HUES64 (cell line): ENCODE results near the gene EPN1.

ENCODE experiments used
- H3K27ac ChIP-seq: 2 replicates; pipeline ENCODE4 v1.7.0; 2013; ENCODE audit warnings: low read depth, low read length, inconsistent platforms
- H3K27me3 ChIP-seq: 2 replicates; pipeline ENCODE4 v1.6.1; 2013; ENCODE audit warnings: mild to moderate bottlenecking, low read length; ENCODE audit not compliant: insufficient read depth
- H3K36me3 ChIP-seq: 2 replicates; pipeline ENCODE4 v1.6.1; 2013; ENCODE audit warnings: mild to moderate bottlenecking, low read length; ENCODE audit not compliant: insufficient read depth
- H3K4me1 ChIP-seq: 2 replicates; pipeline ENCODE4 v1.6.1; 2013; ENCODE audit warnings: mild to moderate bottlenecking, low read length, moderate library complexity; ENCODE audit not compliant: insufficient read depth
- H3K4me3 ChIP-seq: 2 replicates; pipeline ENCODE4 v1.5.1; 2013; ENCODE audit warnings: mild to moderate bottlenecking, low read length, moderate library complexity
- H3K9ac ChIP-seq: 2 replicates; pipeline ENCODE4 v1.6.1; 2013; ENCODE audit warnings: mild to moderate bottlenecking, low read depth, low read length
- H3K9me3 ChIP-seq: 2 replicates; pipeline ENCODE4 v1.6.1; 2013; ENCODE audit warnings: low read depth, low read length; ENCODE audit not compliant: insufficient read depth
- WGBS: fragments of 150-250, 120-280 bp; methylation state at CpG from one replicate; pipeline ENCODE4 v1.1.7; 2013; ENCODE audit warnings: missing lambda C conversion rate; 5-methylcytosine and 5-hydroxymethylcytosine counted together

The EPN1 gene

DNA sequence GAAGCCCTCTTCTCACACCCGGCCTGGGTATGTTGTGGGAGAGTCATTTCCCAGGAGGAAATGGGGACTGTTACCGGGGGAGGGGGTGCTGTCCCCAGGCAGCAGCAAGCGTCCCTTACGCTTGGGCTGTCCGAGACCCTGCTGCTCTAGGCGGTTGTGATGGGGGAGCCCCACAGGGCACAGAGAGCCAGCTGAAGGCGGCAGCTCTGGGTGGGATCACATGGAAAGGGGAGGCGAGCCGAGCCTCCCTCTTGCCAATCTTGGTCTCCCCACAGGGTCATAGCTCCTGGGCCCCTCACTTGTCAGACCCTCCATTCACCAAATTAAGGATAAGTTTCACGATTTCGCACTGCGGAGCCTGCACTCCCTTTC lies 22.0 kb downstream of the EPN1 start:
- 98% methylated on average over 12 of the region's 12 CpGs for WGBS
- no peak overlapping the region for H3K9ac ChIP-seq
- H3K4me3 ChIP-seq, result no peak overlapping the region
- H3K36me3 ChIP-seq, result peaks cover 57% of the 10 kb centered on the region
- H3K27ac ChIP-seq, result no peak overlapping the region
- no peaks in the 10 kb centered on the region for H3K27me3 ChIP-seq
- H3K4me1 ChIP-seq, result no peaks in the 10 kb centered on the region
- no peaks in the 10 kb centered on the region for H3K9me3 ChIP-seq

DNA sequence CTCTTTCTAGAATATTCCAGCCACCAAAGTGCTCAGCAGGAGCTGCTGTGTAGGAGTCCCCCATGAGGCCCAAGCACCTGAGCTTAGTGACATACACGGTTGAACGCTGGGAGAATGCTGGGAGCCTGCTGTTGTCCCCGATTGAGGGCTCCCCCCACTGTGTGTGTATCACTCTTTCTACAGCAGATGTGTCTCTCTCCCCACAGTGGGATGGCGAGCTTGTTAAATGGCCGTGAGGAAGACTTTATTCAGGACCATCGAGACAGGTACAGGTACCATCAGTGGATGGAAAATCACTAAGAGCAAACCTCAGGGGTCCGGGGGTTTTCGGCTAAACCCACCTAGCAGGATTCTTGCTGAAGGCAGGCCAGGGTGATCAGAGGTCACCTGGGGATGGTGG lies 22.7 kb downstream of the EPN1 start:
- Histone ChIP-seq H3K4me3 (no peak overlapping the region), H3K27ac (no peak overlapping the region), H3K36me3 (peaks cover 57% of the 10 kb centered on the region), H3K9me3 (no peaks in the 10 kb centered on the region), H3K4me1 (no peaks in the 10 kb centered on the region), H3K27me3 (no peaks in the 10 kb centered on the region), H3K9ac (no peak overlapping the region)
- 96% methylated on average over 8 of the region's 8 CpGs for WGBS

DNA sequence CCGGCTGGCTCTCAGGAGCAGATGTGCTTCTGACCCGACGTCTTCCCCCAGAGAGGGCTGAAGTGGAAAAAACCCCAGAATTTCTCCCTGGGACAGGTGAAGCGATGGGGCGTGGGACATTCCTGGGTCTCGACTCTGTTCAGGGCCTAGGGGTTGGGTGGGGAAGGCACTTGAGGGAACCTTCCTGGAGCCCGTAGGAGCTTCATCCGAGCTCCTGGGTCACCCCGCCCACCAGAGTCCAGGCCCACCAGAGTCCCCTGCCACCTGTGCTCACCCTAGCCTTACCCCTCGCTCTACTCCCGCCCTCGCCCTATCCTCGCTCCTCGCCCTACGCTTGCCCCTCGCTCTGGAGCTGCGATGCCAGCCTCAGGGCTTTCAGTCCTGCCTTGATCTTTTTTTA lies 23.2 kb downstream of the EPN1 start:
- Histone ChIP-seq H3K27ac (no peak overlapping the region), H3K9me3 (no peaks in the 10 kb centered on the region), H3K36me3 (peaks cover 52% of the 10 kb centered on the region), H3K4me3 (no peak overlapping the region), H3K9ac (no peak overlapping the region), H3K27me3 (no peaks in the 10 kb centered on the region), H3K4me1 (no peaks in the 10 kb centered on the region)
- WGBS, result 95% methylated on average over 17 of the region's 17 CpGs

DNA sequence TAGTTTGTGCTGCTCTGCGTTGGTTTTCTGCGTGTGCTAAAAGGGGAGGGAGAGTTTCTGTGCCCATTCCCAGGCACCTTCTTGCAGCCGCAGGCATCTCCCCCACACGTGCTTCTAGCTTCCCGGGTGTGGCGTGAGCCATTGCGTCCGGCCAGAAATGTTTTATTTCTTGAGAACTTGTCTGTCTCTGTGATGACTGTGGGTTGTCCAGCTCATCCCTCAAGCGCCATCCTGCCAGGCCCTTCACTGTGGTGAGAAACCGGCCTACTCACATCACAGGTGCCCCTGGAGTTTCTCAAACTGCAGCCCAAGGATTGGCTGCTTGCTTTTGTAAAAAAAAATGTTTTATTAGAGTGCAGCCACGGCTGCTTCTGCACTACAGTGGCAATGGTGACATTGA lies 24.2 kb downstream of the EPN1 start:
- 96% methylated on average over 11 of the region's 11 CpGs for WGBS
- 0 out of 2 replicates have a peak, but pooled peaks cover 2% of the 10 kb centered on the region for H3K9me3 ChIP-seq
- no peak overlapping the region for H3K4me3 ChIP-seq
- peaks cover 44% of the 10 kb centered on the region for H3K36me3 ChIP-seq
- H3K4me1 ChIP-seq, result no peaks in the 10 kb centered on the region
- no peaks in the 10 kb centered on the region for H3K27me3 ChIP-seq
- H3K9ac ChIP-seq, result no peak overlapping the region
- H3K27ac ChIP-seq, result no peak overlapping the region

DNA sequence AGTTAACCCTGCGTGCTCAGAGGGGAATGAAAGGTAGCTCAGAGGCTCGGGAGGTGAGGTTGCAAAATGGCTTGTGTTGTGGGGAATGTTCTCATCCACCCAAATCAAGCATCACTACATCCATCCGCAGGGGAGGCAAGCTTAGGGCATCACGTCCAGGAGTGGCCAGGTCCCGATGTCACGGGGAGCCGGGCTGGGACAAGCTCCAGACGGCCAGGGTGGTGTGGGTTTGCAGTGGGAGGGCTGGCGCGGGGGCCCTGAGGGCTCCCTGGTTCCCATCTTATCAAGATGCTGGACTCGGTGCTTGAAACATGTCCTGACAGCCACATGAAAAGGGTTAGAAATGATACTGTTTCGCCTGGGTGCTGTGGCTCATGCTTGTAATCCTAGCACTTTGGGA lies 25.8 kb downstream of the EPN1 start:
- H3K9ac ChIP-seq, result no peak overlapping the region
- H3K4me1 ChIP-seq, result no peaks in the 10 kb centered on the region
- no peak overlapping the region for H3K27ac ChIP-seq
- no peaks in the 10 kb centered on the region for H3K27me3 ChIP-seq
- WGBS, result 96% methylated on average over 12 of the region's 12 CpGs
- H3K4me3 ChIP-seq, result no peak overlapping the region
- H3K36me3 ChIP-seq, result peaks cover 41% of the 10 kb centered on the region
- 0 out of 2 replicates have a peak, but pooled peaks cover 2% of the 10 kb centered on the region for H3K9me3 ChIP-seq

DNA sequence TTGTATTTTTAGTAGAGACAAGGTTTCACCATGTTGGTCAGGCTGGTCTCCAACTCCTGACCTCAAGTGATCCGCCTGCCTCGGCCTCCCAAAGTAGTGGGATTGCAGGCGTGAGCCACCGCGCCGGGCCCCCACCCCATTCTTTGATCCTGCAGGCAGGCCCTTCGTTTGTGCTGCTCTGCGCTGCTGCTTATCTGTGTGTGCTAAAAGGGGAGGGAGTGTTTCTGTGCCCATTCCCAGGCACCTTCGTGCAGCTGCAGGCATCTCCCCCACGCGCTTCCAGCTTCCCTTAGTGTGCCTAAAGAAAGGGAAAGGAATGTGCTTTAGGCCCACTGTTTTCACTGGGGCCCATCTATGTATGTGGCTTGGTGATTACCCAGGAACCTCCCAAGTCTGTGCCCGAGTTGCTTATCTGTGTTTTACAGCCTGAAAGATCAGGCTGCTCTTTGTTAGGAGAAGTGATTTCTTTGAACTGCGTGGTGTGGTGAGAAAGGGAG lies 27.2 kb downstream of the EPN1 start:
- Histone ChIP-seq H3K9me3 (peaks cover 2% of the 10 kb centered on the region; the same call in 1 of the 2 replicates), H3K27ac (no peak overlapping the region), H3K9ac (no peak overlapping the region), H3K27me3 (no peaks in the 10 kb centered on the region), H3K4me1 (no peaks in the 10 kb centered on the region), H3K4me3 (no peak overlapping the region), H3K36me3 (peaks cover 27% of the 10 kb centered on the region; the same call in 1 of the 2 replicates)
- WGBS, result 89% methylated on average over 13 of the region's 13 CpGs

DNA sequence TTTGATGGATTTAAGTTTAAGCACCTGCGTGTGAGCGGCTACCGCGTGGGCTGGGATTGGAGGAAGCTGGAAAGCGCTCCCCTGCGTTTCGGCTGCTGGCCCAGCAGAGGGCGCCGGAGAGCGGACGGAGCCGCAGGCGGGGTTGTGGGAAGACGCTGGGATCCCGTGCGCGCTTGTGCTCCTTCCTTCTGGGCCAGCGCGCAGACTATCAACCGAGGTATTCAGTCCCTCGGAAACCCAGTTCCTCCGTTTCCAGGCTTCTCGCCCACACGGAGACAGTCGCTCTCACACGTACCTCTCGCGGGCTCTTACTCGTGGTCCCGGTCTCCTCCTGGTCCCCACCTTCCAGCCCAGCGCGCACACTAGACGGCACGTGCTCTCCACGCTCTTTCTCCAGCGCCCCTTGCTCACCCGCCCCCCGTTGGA lies 28.8 kb downstream of the EPN1 start:
- H3K9ac ChIP-seq, result no peak overlapping the region
- H3K4me3 ChIP-seq, result no peak overlapping the region
- H3K27ac ChIP-seq, result no peak overlapping the region
- H3K36me3 ChIP-seq, result peaks cover 21% of the 10 kb centered on the region; the same call in 1 of the 2 replicates
- H3K27me3 ChIP-seq, result no peaks in the 10 kb centered on the region
- no peaks in the 10 kb centered on the region for H3K4me1 ChIP-seq
- peaks cover 16% of the 10 kb centered on the region for H3K9me3 ChIP-seq
- WGBS, result 74% methylated on average over 38 of the region's 38 CpGs

DNA sequence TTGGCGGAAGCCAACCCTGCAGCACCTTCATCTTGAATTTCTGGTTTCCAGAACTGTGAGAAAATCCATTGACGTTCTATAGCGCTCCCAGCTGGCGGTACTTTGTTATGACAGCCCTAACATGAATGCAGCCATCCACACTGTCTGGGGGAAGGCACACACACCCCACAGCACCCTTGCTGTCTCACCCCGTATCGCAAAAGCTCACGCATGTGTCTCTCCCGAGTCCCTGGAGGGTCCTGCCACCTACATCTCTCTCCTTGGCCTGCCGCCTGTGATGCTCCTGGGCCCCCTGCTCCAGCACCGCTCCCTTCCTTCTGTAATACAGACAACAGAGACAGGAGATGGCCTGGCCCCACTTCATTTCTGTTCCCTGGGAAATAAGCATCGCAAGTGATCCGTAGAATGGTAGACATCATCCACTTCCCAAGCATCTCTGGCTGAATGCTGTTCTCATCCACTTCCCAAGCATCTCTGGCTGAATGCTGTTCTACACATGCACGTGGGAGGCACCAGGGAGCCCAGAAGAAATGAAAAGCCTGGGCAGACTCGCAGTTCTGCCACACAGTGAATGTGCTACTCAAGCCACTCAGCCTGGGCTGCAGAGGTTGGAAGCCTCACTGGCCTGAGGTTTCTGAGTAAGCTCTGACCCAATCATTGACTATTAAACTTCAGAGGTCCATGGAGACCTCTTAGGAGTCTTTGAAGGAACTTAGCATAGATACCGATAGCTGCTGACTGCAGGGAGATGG lies 29.6 kb downstream of the EPN1 start:
- H3K9ac ChIP-seq, result no peak overlapping the region
- H3K27ac ChIP-seq, result no peak overlapping the region
- WGBS, result 94% methylated on average over 15 of the region's 15 CpGs
- no peaks in the 10 kb centered on the region for H3K27me3 ChIP-seq
- H3K4me1 ChIP-seq, result no peaks in the 10 kb centered on the region
- H3K4me3 ChIP-seq, result no peak overlapping the region
- H3K9me3 ChIP-seq, result peaks cover 17% of the 10 kb centered on the region
- H3K36me3 ChIP-seq, result peaks cover 16% of the 10 kb centered on the region; the same call in 1 of the 2 replicates

DNA sequence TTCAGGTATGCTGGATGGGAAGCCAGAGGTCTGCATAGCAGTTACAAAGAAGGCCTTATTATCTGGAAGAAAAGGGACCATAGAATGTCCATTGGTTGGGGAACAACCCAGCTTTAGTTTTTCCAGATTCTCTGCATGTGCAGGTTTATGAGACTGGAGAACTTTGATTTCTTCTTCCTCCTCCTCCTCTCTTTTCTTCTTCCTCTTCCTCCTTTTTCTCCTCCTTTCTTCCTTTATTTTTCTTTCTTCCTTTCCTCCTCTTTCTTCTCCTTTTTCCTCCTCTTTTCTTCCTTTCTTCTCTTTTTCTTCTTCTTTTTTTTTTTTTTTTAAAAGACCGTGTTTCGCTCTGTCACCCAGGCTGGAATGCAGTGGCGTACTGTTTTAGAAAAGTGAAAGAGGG lies 30.9 kb downstream of the EPN1 start:
- H3K9ac ChIP-seq, result no peak overlapping the region
- peaks cover 25% of the 10 kb centered on the region for H3K9me3 ChIP-seq
- no peak overlapping the region for H3K27ac ChIP-seq
- no peaks in the 10 kb centered on the region for H3K4me1 ChIP-seq
- WGBS, result 91% methylated on average over 3 of the region's 3 CpGs
- H3K27me3 ChIP-seq, result no peaks in the 10 kb centered on the region
- H3K4me3 ChIP-seq, result no peak overlapping the region
- H3K36me3 ChIP-seq, result peaks cover 9% of the 10 kb centered on the region; the same call in 1 of the 2 replicates

DNA sequence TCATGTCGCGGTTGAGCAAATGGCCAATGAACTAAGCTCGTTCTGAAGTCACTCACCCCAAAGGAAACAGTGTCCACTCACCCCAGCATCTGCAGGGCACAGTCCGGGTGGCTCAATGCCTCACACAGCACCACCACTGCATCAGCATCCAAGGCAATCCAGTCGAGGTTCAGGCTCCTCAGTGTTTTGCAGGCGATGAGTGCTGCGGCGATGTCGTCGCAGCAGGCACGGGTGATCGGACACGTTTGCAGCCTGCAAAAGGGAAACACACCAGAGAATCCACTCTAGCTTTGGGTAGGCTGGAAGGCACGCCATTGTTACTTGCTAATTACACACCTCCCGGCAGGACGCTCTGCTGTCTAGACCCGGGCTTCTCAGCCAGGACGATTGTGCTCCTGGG lies 36.7 kb downstream of the EPN1 start:
- no peaks in the 10 kb centered on the region for H3K27me3 ChIP-seq
- no peak overlapping the region for H3K9ac ChIP-seq
- no peaks in the 10 kb centered on the region for H3K4me1 ChIP-seq
- H3K27ac ChIP-seq, result no peak overlapping the region
- WGBS, result 86% methylated on average over 18 of the region's 18 CpGs
- H3K9me3 ChIP-seq, result peaks cover 71% of the 10 kb centered on the region
- no peaks in the 10 kb centered on the region for H3K36me3 ChIP-seq
- H3K4me3 ChIP-seq, result no peak overlapping the region

DNA sequence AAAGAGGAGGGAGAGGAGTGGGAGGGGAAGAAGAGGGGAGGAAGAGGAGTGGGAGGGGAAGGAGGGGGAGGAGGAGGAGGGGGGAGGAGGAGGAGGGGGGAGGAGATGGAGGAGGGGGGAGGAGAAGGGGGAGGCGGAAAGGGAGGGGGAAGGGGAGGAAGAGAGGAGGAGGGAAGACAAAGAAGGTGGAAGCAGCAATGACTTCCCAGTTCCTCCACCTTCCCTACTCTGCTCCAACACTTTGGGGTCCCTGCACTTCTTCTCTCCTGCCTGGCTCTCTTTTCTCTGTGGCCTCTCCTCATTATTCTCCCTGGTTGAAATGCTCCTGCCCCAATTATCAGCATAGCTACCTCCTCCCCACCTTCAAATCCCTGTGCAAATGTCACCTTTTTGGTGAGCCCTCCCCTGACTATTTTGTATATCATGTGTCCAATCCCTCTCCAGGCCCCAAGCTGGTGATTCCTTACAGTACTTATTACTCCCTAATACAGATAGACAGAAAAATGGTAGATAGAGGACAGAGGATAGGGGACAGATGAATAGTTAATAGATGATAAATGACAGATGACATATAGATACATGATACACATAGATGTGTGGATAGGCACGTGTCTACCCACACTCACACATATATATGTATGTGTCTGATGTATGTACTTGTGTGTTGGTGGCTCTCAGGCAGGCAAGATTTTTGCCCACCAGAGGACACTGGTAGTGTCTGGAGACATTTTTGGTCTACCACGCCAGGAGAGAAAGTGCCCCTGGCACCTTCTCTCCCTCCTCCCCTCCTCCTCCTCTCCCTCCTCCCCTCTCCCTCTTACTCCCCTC lies 38.0 kb downstream of the EPN1 start:
- Histone ChIP-seq H3K27me3 (no peaks in the 10 kb centered on the region), H3K4me1 (no peaks in the 10 kb centered on the region), H3K9ac (no peak overlapping the region), H3K4me3 (no peak overlapping the region; the same call in 1 of the 2 replicates), H3K36me3 (no peaks in the 10 kb centered on the region), H3K27ac (no peak overlapping the region), H3K9me3 (peaks cover 74% of the 10 kb centered on the region)
- 75% methylated on average over 1 of the region's 3 CpGs for WGBS
